GM23338 (cell line): ENCODE measurements around the gene SFI1. TPM values are rescaled to one million over a fixed set of nuclear protein-coding genes. Genes with fewer than 3 reads are reported as not detected.

Experiments
- ATAC-seq: fragments of 200-7000 bp; cut with Tn5 transposase; 3 replicates; pipeline ENCODE4 v1.9.1; 2020
- DNase-seq: peaks from one replicate; pipeline ENCODE4 v3.0.0-alpha.2; 2015; ENCODE audit warnings: low spot score
- H2AFZ ChIP-seq: fragments of 200-600 bp; sonication (generic); 2 replicates; pipeline ENCODE4 v1.8.0; 2016; ENCODE audit warnings: antibody characterized with exemption, mild to moderate bottlenecking, moderate library complexity
- H3F3A ChIP-seq: fragments of 200-600 bp; sonication (generic); replicated peaks from 2 replicates; pipeline ENCODE4 v1.8.0; 2017; ENCODE audit warnings: antibody characterized with exemption, mixed run types, low read depth
- H3K27ac ChIP-seq: fragments of 200-600 bp; sonication (generic); 2 replicates; pipeline ENCODE4 v1.6.1; 2016; ENCODE audit warnings: low read depth
- H3K27me3 ChIP-seq: fragments of 200-600 bp; sonication (generic); 2 replicates; pipeline ENCODE4 v1.8.0; 2016; ENCODE audit warnings: mild to moderate bottlenecking, mixed run types, moderate library complexity; ENCODE audit not compliant: insufficient read depth
- H3K36me3 ChIP-seq: fragments of 200-600 bp; sonication (generic); 2 replicates; pipeline ENCODE4 v1.8.0; 2016; ENCODE audit warnings: mild to moderate bottlenecking; ENCODE audit not compliant: insufficient read depth
- H3K4me1 ChIP-seq: fragments of 200-600 bp; sonication (generic); 2 replicates; pipeline ENCODE4 v1.8.0; 2016; ENCODE audit warnings: mild to moderate bottlenecking, moderate library complexity; ENCODE audit not compliant: insufficient read depth
- H3K4me2 ChIP-seq: fragments of 200-600 bp; sonication (generic); 2 replicates; pipeline ENCODE4 v1.7.1; 2017; ENCODE audit warnings: mixed run types
- H3K4me3 ChIP-seq: fragments of 200-600 bp; sonication (generic); 2 replicates; pipeline ENCODE4 v1.6.1; 2016; ENCODE audit warnings: mixed run types
- H3K79me2 ChIP-seq: fragments of 200-600 bp; sonication (generic); replicated peaks from 2 replicates; pipeline ENCODE4 v1.8.0; 2017; ENCODE audit warnings: mild to moderate bottlenecking; ENCODE audit not compliant: insufficient read depth
- H3K9me2 ChIP-seq: fragments of 200-600 bp; sonication (generic); 2 replicates; pipeline ENCODE4 v1.8.0; 2017; ENCODE audit not compliant: insufficient read depth
- H4K20me1 ChIP-seq: fragments of 200-600 bp; sonication (generic); replicated peaks from 2 replicates; pipeline ENCODE4 v1.8.0; 2017; ENCODE audit warnings: mild to moderate bottlenecking; ENCODE audit not compliant: insufficient read depth
- H3K27ac Mint-ChIP-seq: 2 replicates; pipeline ENCODE4 v1.8.0; 2020; ENCODE audit warnings: inconsistent platforms, mild to moderate bottlenecking, moderate library complexity, mixed read lengths
- H3K27me3 Mint-ChIP-seq: 3 replicates; pipeline ENCODE4 v1.8.0; 2022; ENCODE audit warnings: low read depth, mild to moderate bottlenecking, moderate library complexity, mixed read lengths, inconsistent platforms; ENCODE audit not compliant: insufficient read depth, poor library complexity
- H3K36me3 Mint-ChIP-seq: 3 replicates; pipeline ENCODE4 v1.8.0; 2021; ENCODE audit warnings: low read depth, mild to moderate bottlenecking, inconsistent platforms, moderate library complexity, mixed read lengths
- H3K4me1 Mint-ChIP-seq: 3 replicates; pipeline ENCODE4 v1.8.0; 2020; ENCODE audit warnings: mild to moderate bottlenecking, inconsistent platforms, mixed read lengths
- H3K4me3 Mint-ChIP-seq: 3 replicates; pipeline ENCODE4 v1.8.0; 2021; ENCODE audit warnings: moderate library complexity, mild to moderate bottlenecking, inconsistent platforms, mixed read lengths
- H3K9me3 Mint-ChIP-seq: 3 replicates; pipeline ENCODE4 v1.8.0; 2020; ENCODE audit warnings: moderate library complexity, mild to moderate bottlenecking, inconsistent platforms, mixed read lengths
- CREB1 ChIP-seq: fragments of 250-450 bp; sonication (Bioruptor Pico); IDR thresholded peaks from 2 replicates; pipeline ENCODE4 v1.5.0; 2020; ENCODE audit warnings: low read depth, mild to moderate bottlenecking, moderate library complexity
- NANOG ChIP-seq: IDR thresholded peaks from 2 replicates; pipeline ENCODE4 v1.6.1; 2016; ENCODE audit warnings: antibody characterized with exemption, borderline replicate concordance
- POLR2AphosphoS5 ChIP-seq: IDR thresholded peaks from 2 replicates; pipeline ENCODE4 v1.6.1; 2016; ENCODE audit warnings: antibody characterized with exemption, low read depth
- ZNF114 ChIP-seq: fragments of 250-450 bp; sonication (Bioruptor Pico); IDR thresholded peaks from 2 replicates; pipeline ENCODE4 v1.5.0; 2020; ENCODE audit warnings: mild to moderate bottlenecking, moderate library complexity
- ZNF331 ChIP-seq: fragments of 250-450 bp; sonication (Bioruptor Pico); IDR thresholded peaks from 2 replicates; pipeline ENCODE4 v1.5.0; 2020; ENCODE audit warnings: low read depth, mild to moderate bottlenecking, moderate library complexity
- polyA plus RNA-seq: library from polyadenylated mRNA; unstranded; fragments of >200 nt; fragmentation: Nextera tagmentation; extraction: Ambion mirVana; gene quantifications from 2 replicates; pipeline ENCODE4 v1.2.1, GENCODE V29; 2016
- total RNA-seq: library from RNA; depleted of rRNA; stranded (reverse); fragments of >200 nt; shearing (Covaris generic); gene quantifications from 2 replicates; pipeline ENCODE4 v1.2.3, GENCODE V29; 2014
- TF ChIP-seq, protein P1 (sequence below): fragments of 250-450 bp; sonication (Bioruptor Pico); IDR thresholded peaks from 2 replicates; pipeline ENCODE4 v1.5.0; 2020; ENCODE audit warnings: mild to moderate bottlenecking, moderate library complexity
- TF ChIP-seq, protein P2 (sequence below): IDR thresholded peaks from 2 replicates; pipeline ENCODE4 v1.6.1; 2016; ENCODE audit warnings: antibody characterized with exemption
- TF ChIP-seq, protein P3 (sequence below): IDR thresholded peaks from one replicate; pipeline ENCODE4 v1.6.1; 2018; ENCODE audit warnings: antibody characterized with exemption; ENCODE audit not compliant: unreplicated experiment

The SFI1 gene
- total and polyA plus RNA-seq, 2 experiments from 2014 or later, result 16.7 to 25.6 TPM

DNA sequence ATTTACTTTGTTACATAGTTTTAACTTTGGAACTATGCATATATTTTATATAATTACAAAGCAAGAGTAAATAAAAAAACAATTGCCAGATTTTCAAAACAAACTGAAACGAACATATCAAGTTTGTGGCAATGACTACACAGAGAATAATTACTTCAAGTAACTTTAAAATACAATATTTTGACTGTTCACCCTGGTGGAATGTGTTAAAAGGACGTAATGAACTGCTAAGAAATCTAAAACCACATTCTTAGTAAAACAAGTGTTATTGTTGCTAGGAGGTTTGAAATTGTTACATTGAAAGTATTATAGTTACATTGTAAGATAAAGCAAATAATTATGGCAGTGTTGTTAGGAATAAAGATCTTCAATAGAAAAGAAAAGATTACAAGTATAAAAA lies 71.4 kb downstream of the SFI1 start (continued):
- TF ChIP-seq, protein P1, sequence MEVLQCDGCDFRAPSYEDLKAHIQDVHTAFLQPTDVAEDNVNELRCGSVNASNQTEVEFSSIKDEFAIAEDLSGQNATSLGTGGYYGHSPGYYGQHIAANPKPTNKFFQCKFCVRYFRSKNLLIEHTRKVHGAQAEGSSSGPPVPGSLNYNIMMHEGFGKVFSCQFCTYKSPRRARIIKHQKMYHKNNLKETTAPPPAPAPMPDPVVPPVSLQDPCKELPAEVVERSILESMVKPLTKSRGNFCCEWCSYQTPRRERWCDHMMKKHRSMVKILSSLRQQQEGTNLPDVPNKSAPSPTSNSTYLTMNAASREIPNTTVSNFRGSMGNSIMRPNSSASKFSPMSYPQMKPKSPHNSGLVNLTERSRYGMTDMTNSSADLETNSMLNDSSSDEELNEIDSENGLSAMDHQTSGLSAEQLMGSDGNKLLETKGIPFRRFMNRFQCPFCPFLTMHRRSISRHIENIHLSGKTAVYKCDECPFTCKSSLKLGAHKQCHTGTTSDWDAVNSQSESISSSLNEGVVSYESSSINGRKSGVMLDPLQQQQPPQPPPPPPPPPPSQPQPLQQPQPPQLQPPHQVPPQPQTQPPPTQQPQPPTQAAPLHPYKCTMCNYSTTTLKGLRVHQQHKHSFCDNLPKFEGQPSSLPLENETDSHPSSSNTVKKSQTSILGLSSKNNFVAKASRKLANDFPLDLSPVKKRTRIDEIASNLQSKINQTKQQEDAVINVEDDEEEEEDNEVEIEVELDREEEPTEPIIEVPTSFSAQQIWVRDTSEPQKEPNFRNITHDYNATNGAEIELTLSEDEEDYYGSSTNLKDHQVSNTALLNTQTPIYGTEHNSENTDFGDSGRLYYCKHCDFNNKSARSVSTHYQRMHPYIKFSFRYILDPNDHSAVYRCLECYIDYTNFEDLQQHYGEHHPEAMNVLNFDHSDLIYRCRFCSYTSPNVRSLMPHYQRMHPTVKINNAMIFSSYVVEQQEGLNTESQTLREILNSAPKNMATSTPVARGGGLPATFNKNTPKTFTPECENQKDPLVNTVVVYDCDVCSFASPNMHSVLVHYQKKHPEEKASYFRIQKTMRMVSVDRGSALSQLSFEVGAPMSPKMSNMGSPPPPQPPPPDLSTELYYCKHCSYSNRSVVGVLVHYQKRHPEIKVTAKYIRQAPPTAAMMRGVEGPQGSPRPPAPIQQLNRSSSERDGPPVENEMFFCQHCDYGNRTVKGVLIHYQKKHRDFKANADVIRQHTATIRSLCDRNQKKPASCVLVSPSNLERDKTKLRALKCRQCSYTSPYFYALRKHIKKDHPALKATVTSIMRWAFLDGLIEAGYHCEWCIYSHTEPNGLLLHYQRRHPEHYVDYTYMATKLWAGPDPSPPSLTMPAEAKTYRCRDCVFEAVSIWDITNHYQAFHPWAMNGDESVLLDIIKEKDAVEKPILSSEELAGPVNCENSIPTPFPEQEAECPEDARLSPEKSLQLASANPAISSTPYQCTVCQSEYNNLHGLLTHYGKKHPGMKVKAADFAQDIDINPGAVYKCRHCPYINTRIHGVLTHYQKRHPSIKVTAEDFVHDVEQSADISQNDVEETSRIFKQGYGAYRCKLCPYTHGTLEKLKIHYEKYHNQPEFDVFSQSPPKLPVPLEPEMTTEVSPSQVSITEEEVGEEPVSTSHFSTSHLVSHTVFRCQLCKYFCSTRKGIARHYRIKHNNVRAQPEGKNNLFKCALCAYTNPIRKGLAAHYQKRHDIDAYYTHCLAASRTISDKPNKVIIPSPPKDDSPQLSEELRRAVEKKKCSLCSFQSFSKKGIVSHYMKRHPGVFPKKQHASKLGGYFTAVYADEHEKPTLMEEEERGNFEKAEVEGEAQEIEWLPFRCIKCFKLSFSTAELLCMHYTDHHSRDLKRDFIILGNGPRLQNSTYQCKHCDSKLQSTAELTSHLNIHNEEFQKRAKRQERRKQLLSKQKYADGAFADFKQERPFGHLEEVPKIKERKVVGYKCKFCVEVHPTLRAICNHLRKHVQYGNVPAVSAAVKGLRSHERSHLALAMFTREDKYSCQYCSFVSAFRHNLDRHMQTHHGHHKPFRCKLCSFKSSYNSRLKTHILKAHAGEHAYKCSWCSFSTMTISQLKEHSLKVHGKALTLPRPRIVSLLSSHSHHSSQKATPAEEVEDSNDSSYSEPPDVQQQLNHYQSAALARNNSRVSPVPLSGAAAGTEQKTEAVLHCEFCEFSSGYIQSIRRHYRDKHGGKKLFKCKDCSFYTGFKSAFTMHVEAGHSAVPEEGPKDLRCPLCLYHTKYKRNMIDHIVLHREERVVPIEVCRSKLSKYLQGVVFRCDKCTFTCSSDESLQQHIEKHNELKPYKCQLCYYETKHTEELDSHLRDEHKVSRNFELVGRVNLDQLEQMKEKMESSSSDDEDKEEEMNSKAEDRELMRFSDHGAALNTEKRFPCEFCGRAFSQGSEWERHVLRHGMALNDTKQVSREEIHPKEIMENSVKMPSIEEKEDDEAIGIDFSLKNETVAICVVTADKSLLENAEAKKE (CRISPR knock-in tag), result no peak
- no peak for TF ChIP-seq ZNF331 (CRISPR knock-in tag)

GRCh38 chr22:31569126-31569525 lies 72.8 kb downstream of the SFI1 start:
- no peaks in the 10 kb centered on the region for H3K4me1 Mint-ChIP-seq
- no peaks in the 10 kb centered on the region for H3K9me3 Mint-ChIP-seq
- DNase-seq (no peak), ATAC-seq (no peak)
- Histone ChIP-seq H3K27ac (no peak overlapping the region), H3K27me3 (no peaks in the 10 kb centered on the region), H3F3A (no peaks in the 10 kb centered on the region), H3K9me2 (no peaks in the 10 kb centered on the region), H3K4me1 (no peaks in the 10 kb centered on the region), H4K20me1 (no peaks in the 10 kb centered on the region), H3K79me2 (no peaks in the 10 kb centered on the region), H3K4me3 (no peak overlapping the region), H2AFZ (no peak overlapping the region), H3K4me2 (no peak overlapping the region), H3K36me3 (no peaks in the 10 kb centered on the region; the same call in 1 of the 2 replicates)
- H3K27me3 Mint-ChIP-seq, result no peaks in the 10 kb centered on the region
- no peaks in the 10 kb centered on the region for H3K36me3 Mint-ChIP-seq
- H3K27ac Mint-ChIP-seq, result no peak overlapping the region
- H3K4me3 Mint-ChIP-seq, result no peak overlapping the region
- TF ChIP-seq ZNF331 (CRISPR knock-in tag) (no peak), CREB1 (CRISPR knock-in tag) (no peak), NANOG (no peak), POLR2AphosphoS5 (no peak), ZNF114 (CRISPR knock-in tag) (no peak)
- TF ChIP-seq, protein P2, sequence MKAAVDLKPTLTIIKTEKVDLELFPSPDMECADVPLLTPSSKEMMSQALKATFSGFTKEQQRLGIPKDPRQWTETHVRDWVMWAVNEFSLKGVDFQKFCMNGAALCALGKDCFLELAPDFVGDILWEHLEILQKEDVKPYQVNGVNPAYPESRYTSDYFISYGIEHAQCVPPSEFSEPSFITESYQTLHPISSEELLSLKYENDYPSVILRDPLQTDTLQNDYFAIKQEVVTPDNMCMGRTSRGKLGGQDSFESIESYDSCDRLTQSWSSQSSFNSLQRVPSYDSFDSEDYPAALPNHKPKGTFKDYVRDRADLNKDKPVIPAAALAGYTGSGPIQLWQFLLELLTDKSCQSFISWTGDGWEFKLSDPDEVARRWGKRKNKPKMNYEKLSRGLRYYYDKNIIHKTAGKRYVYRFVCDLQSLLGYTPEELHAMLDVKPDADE, result no peak
- TF ChIP-seq, protein P3, sequence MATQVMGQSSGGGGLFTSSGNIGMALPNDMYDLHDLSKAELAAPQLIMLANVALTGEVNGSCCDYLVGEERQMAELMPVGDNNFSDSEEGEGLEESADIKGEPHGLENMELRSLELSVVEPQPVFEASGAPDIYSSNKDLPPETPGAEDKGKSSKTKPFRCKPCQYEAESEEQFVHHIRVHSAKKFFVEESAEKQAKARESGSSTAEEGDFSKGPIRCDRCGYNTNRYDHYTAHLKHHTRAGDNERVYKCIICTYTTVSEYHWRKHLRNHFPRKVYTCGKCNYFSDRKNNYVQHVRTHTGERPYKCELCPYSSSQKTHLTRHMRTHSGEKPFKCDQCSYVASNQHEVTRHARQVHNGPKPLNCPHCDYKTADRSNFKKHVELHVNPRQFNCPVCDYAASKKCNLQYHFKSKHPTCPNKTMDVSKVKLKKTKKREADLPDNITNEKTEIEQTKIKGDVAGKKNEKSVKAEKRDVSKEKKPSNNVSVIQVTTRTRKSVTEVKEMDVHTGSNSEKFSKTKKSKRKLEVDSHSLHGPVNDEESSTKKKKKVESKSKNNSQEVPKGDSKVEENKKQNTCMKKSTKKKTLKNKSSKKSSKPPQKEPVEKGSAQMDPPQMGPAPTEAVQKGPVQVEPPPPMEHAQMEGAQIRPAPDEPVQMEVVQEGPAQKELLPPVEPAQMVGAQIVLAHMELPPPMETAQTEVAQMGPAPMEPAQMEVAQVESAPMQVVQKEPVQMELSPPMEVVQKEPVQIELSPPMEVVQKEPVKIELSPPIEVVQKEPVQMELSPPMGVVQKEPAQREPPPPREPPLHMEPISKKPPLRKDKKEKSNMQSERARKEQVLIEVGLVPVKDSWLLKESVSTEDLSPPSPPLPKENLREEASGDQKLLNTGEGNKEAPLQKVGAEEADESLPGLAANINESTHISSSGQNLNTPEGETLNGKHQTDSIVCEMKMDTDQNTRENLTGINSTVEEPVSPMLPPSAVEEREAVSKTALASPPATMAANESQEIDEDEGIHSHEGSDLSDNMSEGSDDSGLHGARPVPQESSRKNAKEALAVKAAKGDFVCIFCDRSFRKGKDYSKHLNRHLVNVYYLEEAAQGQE, result no peak
